Loucy (cell line): ENCODE results near the gene DMBT1.

ENCODE experiments used
- H2AFZ ChIP-seq: fragments of 200-600 bp; sonication (generic); 2 replicates; pipeline ENCODE4 v1.6.0; 2016; ENCODE audit warnings: antibody characterized with exemption, mild to moderate bottlenecking, low read length, moderate library complexity
- H3F3A ChIP-seq: fragments of 200-600 bp; 2 replicates; pipeline ENCODE4 v1.6.0; 2016; ENCODE audit warnings: antibody characterized with exemption, low read depth, mild to moderate bottlenecking
- H3K27me3 ChIP-seq: fragments of 200-600 bp; sonication (generic); 2 replicates; pipeline ENCODE4 v1.6.1; 2014; ENCODE audit warnings: low read length, mild to moderate bottlenecking; ENCODE audit not compliant: insufficient read depth, poor library complexity, severe bottlenecking
- H3K36me3 ChIP-seq: fragments of 200-600 bp; sonication (generic); 2 replicates; pipeline ENCODE4 v1.6.1; 2016; ENCODE audit warnings: low read length; ENCODE audit not compliant: insufficient read depth
- H3K4me1 ChIP-seq: fragments of 200-600 bp; sonication (generic); 2 replicates; pipeline ENCODE4 v1.5.1; 2014; ENCODE audit warnings: low read length, mild to moderate bottlenecking; ENCODE audit not compliant: insufficient read depth, poor library complexity, severe bottlenecking
- H3K4me2 ChIP-seq: fragments of 200-600 bp; sonication (generic); 2 replicates; pipeline ENCODE4 v1.6.0; 2014; ENCODE audit warnings: antibody characterized with exemption, low read length, low read depth, mild to moderate bottlenecking; ENCODE audit not compliant: poor library complexity, severe bottlenecking
- H3K4me3 ChIP-seq: fragments of 200-600 bp; sonication (generic); 2 replicates; pipeline ENCODE4 v1.5.1; 2014; ENCODE audit warnings: low read length, mild to moderate bottlenecking, mixed read lengths; ENCODE audit not compliant: poor library complexity, severe bottlenecking
- H3K79me2 ChIP-seq: fragments of 200-600 bp; sonication (generic); 2 replicates; pipeline ENCODE4 v1.6.1; 2014; ENCODE audit warnings: low read length; ENCODE audit not compliant: insufficient read depth
- H3K9ac ChIP-seq: fragments of 200-600 bp; sonication (generic); 2 replicates; pipeline ENCODE4 v1.6.0; 2014; ENCODE audit warnings: mild to moderate bottlenecking, low read depth, low read length, moderate library complexity; ENCODE audit not compliant: poor library complexity, severe bottlenecking
- H3K9me2 ChIP-seq: fragments of 200-600 bp; sonication (generic); replicated peaks from 2 replicates; pipeline ENCODE4 v1.6.1; 2016; ENCODE audit warnings: low read depth, low read length, mixed read lengths
- H3K9me3 ChIP-seq: fragments of 200-600 bp; sonication (generic); 2 replicates; pipeline ENCODE4 v1.6.1; 2014; ENCODE audit warnings: mild to moderate bottlenecking, antibody characterized with exemption, low read length, low read depth; ENCODE audit not compliant: insufficient read depth
- H4K20me1 ChIP-seq: fragments of 200-600 bp; sonication (generic); 2 replicates; pipeline ENCODE4 v1.6.0; 2014; ENCODE audit warnings: antibody characterized with exemption, low read length, mild to moderate bottlenecking; ENCODE audit not compliant: insufficient read depth, poor library complexity, severe bottlenecking
- CTCF ChIP-seq: fragments of 200-600 bp; sonication (generic); conservative IDR thresholded peaks from 2 replicates; pipeline ENCODE4 v1.5.1; 2014; ENCODE audit warnings: mild to moderate bottlenecking, antibody characterized with exemption, low read length
- EZH2phosphoT487 ChIP-seq: fragments of 200-600 bp; IDR thresholded peaks from 2 replicates; pipeline ENCODE4 v1.6.1; 2018; ENCODE audit warnings: antibody characterized with exemption, mild to moderate bottlenecking, moderate library complexity, borderline replicate concordance

Gene DMBT1

GRCh38 chr10:122560279-122560804, at the start of gene DMBT1:
DMBT1 (plus strand) TSS chr10:122560754; CDS start chr10:122560771, 17 bp downstream.
- Histone ChIP-seq H3K9me2 (no peaks in the 10 kb centered on the region), H3K79me2 (no peaks in the 10 kb centered on the region), H3K9ac (no peak within 1 kb of the TSS), H3K36me3 (no peaks in the 10 kb centered on the region), H3F3A (no peaks in the 10 kb centered on the region), H3K27me3 (no peaks in the 10 kb centered on the region), H2AFZ (peak within 1 kb of the TSS; percentile 55; the same call in 1 of the 2 replicates), H4K20me1 (no peaks in the 10 kb centered on the region), H3K4me1 (peaks cover 60% of the 10 kb centered on the region), H3K9me3 (no peaks in the 10 kb centered on the region), H3K4me3 (no peak within 1 kb of the TSS), H3K4me2 (peak within 1 kb of the TSS; percentile 41)
- no peak for TF ChIP-seq EZH2phosphoT487
- TF ChIP-seq CTCF, result no peak

GRCh38 chr10:122513053-122513452, 47.5 kb upstream of the DMBT1 start:
- Histone ChIP-seq H3K9ac (peak overlapping the region; percentile 74), H3K9me3 (no peaks in the 10 kb centered on the region), H4K20me1 (no peaks in the 10 kb centered on the region), H2AFZ (0 out of 2 replicates have a peak overlapping the region, but pooled peaks have one; percentile 10), H3K27me3 (no peaks in the 10 kb centered on the region), H3K79me2 (no peaks in the 10 kb centered on the region), H3K9me2 (no peaks in the 10 kb centered on the region), H3K4me3 (peak overlapping the region; percentile 52), H3F3A (no peaks in the 10 kb centered on the region), H3K36me3 (no peaks in the 10 kb centered on the region), H3K4me1 (peaks cover 58% of the 10 kb centered on the region), H3K4me2 (peak overlapping the region; percentile 76)
- TF ChIP-seq CTCF, result no peak
- TF ChIP-seq EZH2phosphoT487, result no peak

GRCh38 chr10:122514045-122514840, 46.3 kb upstream of the DMBT1 start:
- H3K4me1 ChIP-seq, result peaks cover 58% of the 10 kb centered on the region
- peak overlapping the region; percentile 15 for H3K4me2 ChIP-seq
- H3K9me3 ChIP-seq, result no peaks in the 10 kb centered on the region
- TF ChIP-seq CTCF (no peak), EZH2phosphoT487 (no peak)
- no peaks in the 10 kb centered on the region for H4K20me1 ChIP-seq
- no peak overlapping the region for H2AFZ ChIP-seq
- no peaks in the 10 kb centered on the region for H3K27me3 ChIP-seq
- no peaks in the 10 kb centered on the region for H3K79me2 ChIP-seq
- H3K36me3 ChIP-seq, result no peaks in the 10 kb centered on the region
- no peaks in the 10 kb centered on the region for H3F3A ChIP-seq
- H3K4me3 ChIP-seq, result no peak overlapping the region
- H3K9ac ChIP-seq, result peak overlapping the region; percentile 65
- H3K9me2 ChIP-seq, result no peaks in the 10 kb centered on the region
